HepG2 (cell line): ENCODE measurements around the gene MAML1. TPM values are rescaled to one million over a fixed set of nuclear protein-coding genes. Genes with fewer than 3 reads are reported as not detected.

Experiments
- ATRX ChIP-seq: sonication (generic); formaldehyde crosslinking; IDR thresholded peaks from 2 replicates; pipeline ENCODE4 v1.4.0; 2020; ENCODE audit warnings: missing genetic modification reagents, borderline replicate concordance
- CBFB ChIP-seq: sonication (generic); formaldehyde crosslinking; IDR thresholded peaks from 2 replicates; pipeline ENCODE4 v1.4.0; 2020; ENCODE audit warnings: missing genetic modification reagents
- FOSL1 ChIP-seq: sonication (generic); formaldehyde crosslinking; IDR thresholded peaks from 2 replicates; pipeline ENCODE4 v1.9.0; 2021; ENCODE audit warnings: missing genetic modification reagents, borderline replicate concordance
- FOXJ3 ChIP-seq: sonication (generic); formaldehyde crosslinking; IDR thresholded peaks from 2 replicates; pipeline ENCODE4 v1.4.0; 2020; ENCODE audit warnings: missing genetic modification reagents, mild to moderate bottlenecking, borderline replicate concordance
- HNRNPL ChIP-seq: fragments of 200-400 bp; formaldehyde crosslinking; IDR thresholded peaks from 2 replicates; pipeline ENCODE4 v1.6.1; 2017; ENCODE audit warnings: mild to moderate bottlenecking, low read depth, low read length
- MXD4 ChIP-seq: IDR thresholded peaks from 2 replicates; pipeline ENCODE4 v1.6.1; 2016; ENCODE audit warnings: mild to moderate bottlenecking, missing biosample characterization, missing genetic modification reagents
- NFYC ChIP-seq: IDR thresholded peaks from 2 replicates; pipeline ENCODE4 v1.6.1; 2016; ENCODE audit warnings: missing genetic modification reagents, missing compliant biosample characterization
- NKX3-1 ChIP-seq: sonication (generic); formaldehyde crosslinking; IDR thresholded peaks from 2 replicates; pipeline ENCODE4 v1.5.0; 2020; ENCODE audit warnings: missing genetic modification reagents
- PPARG ChIP-seq: conservative IDR thresholded peaks from 2 replicates; pipeline ENCODE4 v1.6.1; 2016; ENCODE audit warnings: missing biosample characterization, missing genetic modification reagents
- XBP1 ChIP-seq: sonication (generic); formaldehyde crosslinking; IDR thresholded peaks from 2 replicates; pipeline ENCODE4 v1.5.0; 2020; ENCODE audit warnings: missing genetic modification reagents
- ZMYM2 ChIP-seq: sonication (generic); formaldehyde crosslinking; IDR thresholded peaks from 2 replicates; pipeline ENCODE4 v1.8.0; 2022; ENCODE audit warnings: mild to moderate bottlenecking, missing genetic modification reagents
- ZNF260 ChIP-seq: sonication (generic); formaldehyde crosslinking; IDR thresholded peaks from 2 replicates; pipeline ENCODE4 v1.4.0; 2020; ENCODE audit warnings: missing genetic modification reagents, low read depth, mild to moderate bottlenecking, borderline replicate concordance
- ZNF281 ChIP-seq: sonication (generic); formaldehyde crosslinking; IDR thresholded peaks from 2 replicates; pipeline ENCODE4 v1.4.0; 2020; ENCODE audit warnings: missing genetic modification reagents, borderline replicate concordance
- ZNF724P ChIP-seq: sonication (generic); formaldehyde crosslinking; IDR thresholded peaks from 2 replicates; pipeline ENCODE4 v1.8.0; 2022; ENCODE audit warnings: missing genetic modification reagents, borderline replicate concordance
- ZNF770 ChIP-seq: sonication (generic); formaldehyde crosslinking; IDR thresholded peaks from 2 replicates; pipeline ENCODE4 v1.5.0; 2020; ENCODE audit warnings: mild to moderate bottlenecking, missing genetic modification reagents
- ZSCAN20 ChIP-seq: sonication (generic); formaldehyde crosslinking; IDR thresholded peaks from 2 replicates; pipeline ENCODE4 v1.4.0; 2020; ENCODE audit warnings: missing genetic modification reagents, mild to moderate bottlenecking, borderline replicate concordance
- polyA plus RNA-seq, 8 experiments: library from polyadenylated mRNA; depleted of rRNA in 3 of 8; stranded (reverse) in 7 of 8; unstranded in 1 of 8; fragments of >200 nt; fragmentation: Illumina TruSeq in 4 of 8; extraction: Trizol in 4 of 8; gene quantifications; 2 replicates each; pipeline versions ENCODE4 v1.2.1 to v1.2.3, GENCODE V29; 2011 to 2016; ENCODE audit warnings: low read depth in 4 of 8, missing spikeins in 1 of 8, mixed read lengths in 1 of 8; ENCODE audit not compliant: insufficient read depth in 1 of 8
- total RNA-seq, 5 experiments: library from RNA; depleted of rRNA; stranded (reverse); fragments of >200 nt; fragmentation: Illumina TruSeq; extraction: Trizol; gene quantifications; 2 replicates each; pipeline ENCODE4 v1.2.3, GENCODE V29; 2016; ENCODE audit warnings: low read depth in 1 of 5
- TF ChIP-seq, protein P1 (sequence below): sonication (generic); formaldehyde crosslinking; IDR thresholded peaks from 2 replicates; pipeline ENCODE4 v1.8.1; 2023; ENCODE audit warnings: missing genetic modification reagents, mild to moderate bottlenecking, borderline replicate concordance
- TF ChIP-seq, protein P2 (sequence below): sonication (generic); formaldehyde crosslinking; IDR thresholded peaks from 2 replicates; pipeline ENCODE4 v1.5.0; 2020; ENCODE audit warnings: mild to moderate bottlenecking, missing genetic modification reagents
- TF ChIP-seq, protein P3 (sequence below): IDR thresholded peaks from 2 replicates; pipeline ENCODE4 v1.6.1; 2012; ENCODE audit warnings: inconsistent platforms
- TF ChIP-seq, protein P4 (sequence below): sonication (generic); formaldehyde crosslinking; IDR thresholded peaks from 2 replicates; pipeline ENCODE4 v1.8.1; 2023; ENCODE audit warnings: mild to moderate bottlenecking, inconsistent platforms, moderate library complexity, missing genetic modification reagents, borderline replicate concordance

MAML1 gene
- total and polyA plus RNA-seq, 2 of the 13 experiments (the other 11 are each of a cell fraction or from before 2014, with no cell fraction given) = 10.0 to 10.8 TPM

GRCh38 chr5:179698935-179699615 lies 33.5 kb upstream of the MAML1 start, which contains the start of gene CANX (continued):
- no peak; the same call in 1 of the 2 replicates for TF ChIP-seq ZNF770 (CRISPR knock-in tag)
- peak; percentile 65; the same call in 1 of the 2 replicates for TF ChIP-seq NKX3-1 (CRISPR knock-in tag)
- no peak for TF ChIP-seq ZMYM2 (CRISPR knock-in tag)
- TF ChIP-seq, protein P1, sequence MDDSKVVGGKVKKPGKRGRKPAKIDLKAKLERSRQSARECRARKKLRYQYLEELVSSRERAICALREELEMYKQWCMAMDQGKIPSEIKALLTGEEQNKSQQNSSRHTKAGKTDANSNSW (CRISPR knock-in tag) = no peak
- TF ChIP-seq, protein P2, sequence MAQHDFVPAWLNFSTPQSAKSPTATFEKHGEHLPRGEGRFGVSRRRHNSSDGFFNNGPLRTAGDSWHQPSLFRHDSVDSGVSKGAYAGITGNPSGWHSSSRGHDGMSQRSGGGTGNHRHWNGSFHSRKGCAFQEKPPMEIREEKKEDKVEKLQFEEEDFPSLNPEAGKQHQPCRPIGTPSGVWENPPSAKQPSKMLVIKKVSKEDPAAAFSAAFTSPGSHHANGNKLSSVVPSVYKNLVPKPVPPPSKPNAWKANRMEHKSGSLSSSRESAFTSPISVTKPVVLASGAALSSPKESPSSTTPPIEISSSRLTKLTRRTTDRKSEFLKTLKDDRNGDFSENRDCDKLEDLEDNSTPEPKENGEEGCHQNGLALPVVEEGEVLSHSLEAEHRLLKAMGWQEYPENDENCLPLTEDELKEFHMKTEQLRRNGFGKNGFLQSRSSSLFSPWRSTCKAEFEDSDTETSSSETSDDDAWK (CRISPR knock-in tag) = no peak
- no peak for TF ChIP-seq ZSCAN20
- peak; percentile 20; the same call in 1 of the 2 replicates for TF ChIP-seq ZNF281 (CRISPR knock-in tag)
- TF ChIP-seq FOSL1 (CRISPR knock-in tag) = peak; percentile 42; the same call in 1 of the 2 replicates
- no peak; the same call in 1 of the 2 replicates for TF ChIP-seq XBP1 (CRISPR knock-in tag)
- TF ChIP-seq, protein P3, sequence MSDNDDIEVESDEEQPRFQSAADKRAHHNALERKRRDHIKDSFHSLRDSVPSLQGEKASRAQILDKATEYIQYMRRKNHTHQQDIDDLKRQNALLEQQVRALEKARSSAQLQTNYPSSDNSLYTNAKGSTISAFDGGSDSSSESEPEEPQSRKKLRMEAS = peak; percentile 97
- no peak for TF ChIP-seq FOXJ3 (CRISPR knock-in tag)
- peak; percentile 79; the same call in 1 of the 2 replicates for TF ChIP-seq MXD4 (CRISPR knock-in tag)
- TF ChIP-seq HNRNPL = no peak
- no peak for TF ChIP-seq NFYC (CRISPR knock-in tag)
- peak; percentile 49; the same call in 1 of the 2 replicates for TF ChIP-seq CBFB (CRISPR knock-in tag)
- TF ChIP-seq ATRX (CRISPR knock-in tag) = no peak
- TF ChIP-seq, protein P4, sequence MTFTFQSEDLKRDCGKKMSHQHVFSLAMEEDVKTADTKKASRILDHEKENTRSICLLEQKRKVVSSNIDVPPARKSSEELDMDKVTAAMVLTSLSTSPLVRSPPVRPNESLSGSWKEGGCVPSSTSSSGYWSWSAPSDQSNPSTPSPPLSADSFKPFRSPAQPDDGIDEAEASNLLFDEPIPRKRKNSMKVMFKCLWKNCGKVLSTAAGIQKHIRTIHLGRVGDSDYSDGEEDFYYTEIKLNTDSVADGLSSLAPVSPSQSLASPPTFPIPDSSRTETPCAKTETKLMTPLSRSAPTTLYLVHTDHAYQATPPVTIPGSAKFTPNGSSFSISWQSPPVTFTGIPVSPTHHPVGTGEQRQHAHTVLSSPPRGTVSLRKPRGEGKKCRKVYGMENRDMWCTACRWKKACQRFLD (CRISPR knock-in tag) = peak; percentile 72; the same call in 1 of the 2 replicates
- 0 out of 2 replicates have a peak, but pooled peaks have one; percentile 7 for TF ChIP-seq PPARG
- no peak; the same call in 1 of the 2 replicates for TF ChIP-seq ZNF724P
- TF ChIP-seq ZNF260 = no peak
